ENCODE data around the gene PRG3. TPM values are rescaled to one million over a fixed set of nuclear protein-coding genes. Genes with fewer than 3 reads are reported as not detected.
A peak's percentile ranks its signal among the peaks of the same experiment; 100 is the strongest.

The PRG3 gene
- total RNA-seq, 1 experiment from 2014 or later: not detected

DNA sequence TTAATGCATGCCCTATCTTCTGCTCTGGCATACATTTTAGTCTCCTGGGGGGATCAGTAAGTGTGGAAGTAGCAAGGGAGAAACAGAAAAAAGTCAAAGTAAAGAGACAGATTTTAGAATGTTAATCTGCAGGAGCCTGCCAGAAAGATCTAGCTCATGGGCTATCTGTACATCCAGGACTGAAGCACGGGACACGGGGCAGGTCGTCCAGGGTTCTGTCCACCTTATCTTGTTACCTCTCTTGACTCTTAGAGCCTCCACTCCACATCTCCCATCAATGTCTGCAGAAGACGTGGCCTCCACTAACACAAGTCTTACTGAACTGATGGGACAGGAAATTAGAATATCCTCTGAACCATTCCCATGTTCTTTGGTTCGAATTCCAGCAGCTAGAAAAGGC lies 47.7 kb upstream of the PRG3 start (continued):
- TF ChIP-seq, protein P1, sequence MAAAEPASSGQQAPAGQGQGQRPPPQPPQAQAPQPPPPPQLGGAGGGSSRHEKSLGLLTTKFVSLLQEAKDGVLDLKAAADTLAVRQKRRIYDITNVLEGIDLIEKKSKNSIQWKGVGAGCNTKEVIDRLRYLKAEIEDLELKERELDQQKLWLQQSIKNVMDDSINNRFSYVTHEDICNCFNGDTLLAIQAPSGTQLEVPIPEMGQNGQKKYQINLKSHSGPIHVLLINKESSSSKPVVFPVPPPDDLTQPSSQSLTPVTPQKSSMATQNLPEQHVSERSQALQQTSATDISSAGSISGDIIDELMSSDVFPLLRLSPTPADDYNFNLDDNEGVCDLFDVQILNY (CRISPR knock-in tag; IDR thresholded peaks at IDR 0.05): no peak

DNA sequence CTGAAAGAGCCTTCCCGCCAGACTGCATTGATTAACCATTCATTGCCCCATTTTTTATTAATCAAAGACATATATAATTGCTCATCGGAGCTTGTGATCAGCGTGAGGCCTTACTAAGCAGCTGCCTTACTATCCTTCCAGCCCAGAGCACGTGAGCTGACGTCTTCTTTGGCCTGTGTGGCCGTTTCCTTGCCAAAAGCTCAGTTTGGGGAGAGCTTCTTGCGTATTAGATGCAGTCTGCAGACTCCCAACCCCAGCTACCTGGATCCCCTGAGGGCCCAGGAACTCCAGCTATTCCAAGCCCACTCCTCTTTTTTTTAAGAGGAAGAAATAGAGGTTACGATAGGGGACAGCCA lies 46.8 kb upstream of the PRG3 start:
- CTCF ChIA-PET: interaction anchor here (0.7 to 4.2 kb wide), 4 partner anchors 30 to 82 kb away, joined by 3 to 26 read pairs (median 6); no protein-coding TSS in a partner anchor
- ATAC-seq: no peak
- no peak for DNase-seq (ENCODE audit: low spot score)
- peaks cover 38% of the 10 kb centered on the region for H3K27me3 Mint-ChIP-seq (ENCODE audit: low read depth)
- POLR2A ChIA-PET: no interaction called here
- H3K4me1 Mint-ChIP-seq: peaks cover 29% of the 10 kb centered on the region
- peaks cover 14% of the 10 kb centered on the region for H3K36me3 Mint-ChIP-seq
- no peak overlapping the region for H3K27ac Mint-ChIP-seq
- TF ChIP-seq, protein P2, sequence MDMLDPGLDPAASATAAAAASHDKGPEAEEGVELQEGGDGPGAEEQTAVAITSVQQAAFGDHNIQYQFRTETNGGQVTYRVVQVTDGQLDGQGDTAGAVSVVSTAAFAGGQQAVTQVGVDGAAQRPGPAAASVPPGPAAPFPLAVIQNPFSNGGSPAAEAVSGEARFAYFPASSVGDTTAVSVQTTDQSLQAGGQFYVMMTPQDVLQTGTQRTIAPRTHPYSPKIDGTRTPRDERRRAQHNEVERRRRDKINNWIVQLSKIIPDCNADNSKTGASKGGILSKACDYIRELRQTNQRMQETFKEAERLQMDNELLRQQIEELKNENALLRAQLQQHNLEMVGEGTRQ (CRISPR knock-in tag; IDR thresholded peaks at IDR 0.05): no peak
- TF ChIP-seq, protein P3, sequence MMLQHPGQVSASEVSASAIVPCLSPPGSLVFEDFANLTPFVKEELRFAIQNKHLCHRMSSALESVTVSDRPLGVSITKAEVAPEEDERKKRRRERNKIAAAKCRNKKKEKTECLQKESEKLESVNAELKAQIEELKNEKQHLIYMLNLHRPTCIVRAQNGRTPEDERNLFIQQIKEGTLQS (CRISPR knock-in tag; conservative IDR thresholded peaks at IDR 0.05): no peak
- TF ChIP-seq, protein P4, sequence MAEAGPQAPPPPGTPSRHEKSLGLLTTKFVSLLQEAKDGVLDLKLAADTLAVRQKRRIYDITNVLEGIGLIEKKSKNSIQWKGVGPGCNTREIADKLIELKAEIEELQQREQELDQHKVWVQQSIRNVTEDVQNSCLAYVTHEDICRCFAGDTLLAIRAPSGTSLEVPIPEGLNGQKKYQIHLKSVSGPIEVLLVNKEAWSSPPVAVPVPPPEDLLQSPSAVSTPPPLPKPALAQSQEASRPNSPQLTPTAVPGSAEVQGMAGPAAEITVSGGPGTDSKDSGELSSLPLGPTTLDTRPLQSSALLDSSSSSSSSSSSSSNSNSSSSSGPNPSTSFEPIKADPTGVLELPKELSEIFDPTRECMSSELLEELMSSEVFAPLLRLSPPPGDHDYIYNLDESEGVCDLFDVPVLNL (CRISPR knock-in tag; IDR thresholded peaks at IDR 0.05; ENCODE audit: borderline replicate concordance, low read depth): no peak
- TF ChIP-seq GRHL2 (CRISPR knock-in tag; IDR thresholded peaks at IDR 0.05; ENCODE audit: insufficient replicate concordance, severe bottlenecking): no peak
- TF ChIP-seq, protein P5, sequence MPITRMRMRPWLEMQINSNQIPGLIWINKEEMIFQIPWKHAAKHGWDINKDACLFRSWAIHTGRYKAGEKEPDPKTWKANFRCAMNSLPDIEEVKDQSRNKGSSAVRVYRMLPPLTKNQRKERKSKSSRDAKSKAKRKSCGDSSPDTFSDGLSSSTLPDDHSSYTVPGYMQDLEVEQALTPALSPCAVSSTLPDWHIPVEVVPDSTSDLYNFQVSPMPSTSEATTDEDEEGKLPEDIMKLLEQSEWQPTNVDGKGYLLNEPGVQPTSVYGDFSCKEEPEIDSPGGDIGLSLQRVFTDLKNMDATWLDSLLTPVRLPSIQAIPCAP (CRISPR knock-in tag; IDR thresholded peaks at IDR 0.05): no peak
- TF ChIP-seq PRRX2 (CRISPR knock-in tag; IDR thresholded peaks at IDR 0.05): no peak
- no peak for TF ChIP-seq ZNF671 (CRISPR knock-in tag; IDR thresholded peaks at IDR 0.05)
- no peak for TF ChIP-seq OVOL2 (CRISPR knock-in tag; IDR thresholded peaks at IDR 0.05; ENCODE audit: borderline replicate concordance)
- no peak for TF ChIP-seq ESRRA (CRISPR knock-in tag; IDR thresholded peaks at IDR 0.05; ENCODE audit: borderline replicate concordance)
- TF ChIP-seq, protein P6, sequence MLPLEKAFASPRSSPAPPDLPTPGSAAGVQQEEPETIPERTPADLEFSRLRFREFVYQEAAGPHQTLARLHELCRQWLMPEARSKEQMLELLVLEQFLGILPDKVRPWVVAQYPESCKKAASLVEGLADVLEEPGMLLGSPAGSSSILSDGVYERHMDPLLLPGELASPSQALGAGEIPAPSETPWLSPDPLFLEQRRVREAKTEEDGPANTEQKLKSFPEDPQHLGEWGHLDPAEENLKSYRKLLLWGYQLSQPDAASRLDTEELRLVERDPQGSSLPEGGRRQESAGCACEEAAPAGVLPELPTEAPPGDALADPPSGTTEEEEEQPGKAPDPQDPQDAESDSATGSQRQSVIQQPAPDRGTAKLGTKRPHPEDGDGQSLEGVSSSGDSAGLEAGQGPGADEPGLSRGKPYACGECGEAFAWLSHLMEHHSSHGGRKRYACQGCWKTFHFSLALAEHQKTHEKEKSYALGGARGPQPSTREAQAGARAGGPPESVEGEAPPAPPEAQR (CRISPR knock-in tag; IDR thresholded peaks at IDR 0.05): no peak
- no peak for TF ChIP-seq RORB (CRISPR knock-in tag; IDR thresholded peaks at IDR 0.05)
- TF ChIP-seq, protein P7, sequence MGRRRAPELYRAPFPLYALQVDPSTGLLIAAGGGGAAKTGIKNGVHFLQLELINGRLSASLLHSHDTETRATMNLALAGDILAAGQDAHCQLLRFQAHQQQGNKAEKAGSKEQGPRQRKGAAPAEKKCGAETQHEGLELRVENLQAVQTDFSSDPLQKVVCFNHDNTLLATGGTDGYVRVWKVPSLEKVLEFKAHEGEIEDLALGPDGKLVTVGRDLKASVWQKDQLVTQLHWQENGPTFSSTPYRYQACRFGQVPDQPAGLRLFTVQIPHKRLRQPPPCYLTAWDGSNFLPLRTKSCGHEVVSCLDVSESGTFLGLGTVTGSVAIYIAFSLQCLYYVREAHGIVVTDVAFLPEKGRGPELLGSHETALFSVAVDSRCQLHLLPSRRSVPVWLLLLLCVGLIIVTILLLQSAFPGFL (CRISPR knock-in tag; IDR thresholded peaks at IDR 0.05; ENCODE audit: borderline replicate concordance): no peak
- TF ChIP-seq ZNF121 (CRISPR knock-in tag; IDR thresholded peaks at IDR 0.05): no peak
- TF ChIP-seq NFYB (CRISPR knock-in tag; conservative IDR thresholded peaks at IDR 0.05; ENCODE audit: low read depth): no peak
- TF ChIP-seq ZBTB21 (CRISPR knock-in tag; IDR thresholded peaks at IDR 0.05; ENCODE audit: borderline replicate concordance): no peak
- TF ChIP-seq, protein P8, sequence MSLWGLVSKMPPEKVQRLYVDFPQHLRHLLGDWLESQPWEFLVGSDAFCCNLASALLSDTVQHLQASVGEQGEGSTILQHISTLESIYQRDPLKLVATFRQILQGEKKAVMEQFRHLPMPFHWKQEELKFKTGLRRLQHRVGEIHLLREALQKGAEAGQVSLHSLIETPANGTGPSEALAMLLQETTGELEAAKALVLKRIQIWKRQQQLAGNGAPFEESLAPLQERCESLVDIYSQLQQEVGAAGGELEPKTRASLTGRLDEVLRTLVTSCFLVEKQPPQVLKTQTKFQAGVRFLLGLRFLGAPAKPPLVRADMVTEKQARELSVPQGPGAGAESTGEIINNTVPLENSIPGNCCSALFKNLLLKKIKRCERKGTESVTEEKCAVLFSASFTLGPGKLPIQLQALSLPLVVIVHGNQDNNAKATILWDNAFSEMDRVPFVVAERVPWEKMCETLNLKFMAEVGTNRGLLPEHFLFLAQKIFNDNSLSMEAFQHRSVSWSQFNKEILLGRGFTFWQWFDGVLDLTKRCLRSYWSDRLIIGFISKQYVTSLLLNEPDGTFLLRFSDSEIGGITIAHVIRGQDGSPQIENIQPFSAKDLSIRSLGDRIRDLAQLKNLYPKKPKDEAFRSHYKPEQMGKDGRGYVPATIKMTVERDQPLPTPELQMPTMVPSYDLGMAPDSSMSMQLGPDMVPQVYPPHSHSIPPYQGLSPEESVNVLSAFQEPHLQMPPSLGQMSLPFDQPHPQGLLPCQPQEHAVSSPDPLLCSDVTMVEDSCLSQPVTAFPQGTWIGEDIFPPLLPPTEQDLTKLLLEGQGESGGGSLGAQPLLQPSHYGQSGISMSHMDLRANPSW (CRISPR knock-in tag; conservative IDR thresholded peaks at IDR 0.05; ENCODE audit: low read depth): no peak
- TF ChIP-seq, protein P9, sequence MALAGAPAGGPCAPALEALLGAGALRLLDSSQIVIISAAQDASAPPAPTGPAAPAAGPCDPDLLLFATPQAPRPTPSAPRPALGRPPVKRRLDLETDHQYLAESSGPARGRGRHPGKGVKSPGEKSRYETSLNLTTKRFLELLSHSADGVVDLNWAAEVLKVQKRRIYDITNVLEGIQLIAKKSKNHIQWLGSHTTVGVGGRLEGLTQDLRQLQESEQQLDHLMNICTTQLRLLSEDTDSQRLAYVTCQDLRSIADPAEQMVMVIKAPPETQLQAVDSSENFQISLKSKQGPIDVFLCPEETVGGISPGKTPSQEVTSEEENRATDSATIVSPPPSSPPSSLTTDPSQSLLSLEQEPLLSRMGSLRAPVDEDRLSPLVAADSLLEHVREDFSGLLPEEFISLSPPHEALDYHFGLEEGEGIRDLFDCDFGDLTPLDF (CRISPR knock-in tag; IDR thresholded peaks at IDR 0.05): no peak
- TF ChIP-seq CBFB (CRISPR knock-in tag; IDR thresholded peaks at IDR 0.05; ENCODE audit: low read depth): no peak
- TF ChIP-seq, protein P10, sequence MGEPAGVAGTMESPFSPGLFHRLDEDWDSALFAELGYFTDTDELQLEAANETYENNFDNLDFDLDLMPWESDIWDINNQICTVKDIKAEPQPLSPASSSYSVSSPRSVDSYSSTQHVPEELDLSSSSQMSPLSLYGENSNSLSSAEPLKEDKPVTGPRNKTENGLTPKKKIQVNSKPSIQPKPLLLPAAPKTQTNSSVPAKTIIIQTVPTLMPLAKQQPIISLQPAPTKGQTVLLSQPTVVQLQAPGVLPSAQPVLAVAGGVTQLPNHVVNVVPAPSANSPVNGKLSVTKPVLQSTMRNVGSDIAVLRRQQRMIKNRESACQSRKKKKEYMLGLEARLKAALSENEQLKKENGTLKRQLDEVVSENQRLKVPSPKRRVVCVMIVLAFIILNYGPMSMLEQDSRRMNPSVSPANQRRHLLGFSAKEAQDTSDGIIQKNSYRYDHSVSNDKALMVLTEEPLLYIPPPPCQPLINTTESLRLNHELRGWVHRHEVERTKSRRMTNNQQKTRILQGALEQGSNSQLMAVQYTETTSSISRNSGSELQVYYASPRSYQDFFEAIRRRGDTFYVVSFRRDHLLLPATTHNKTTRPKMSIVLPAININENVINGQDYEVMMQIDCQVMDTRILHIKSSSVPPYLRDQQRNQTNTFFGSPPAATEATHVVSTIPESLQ (CRISPR knock-in tag; IDR thresholded peaks at IDR 0.05): no peak
- TF ChIP-seq ZNF232 (CRISPR knock-in tag; IDR thresholded peaks at IDR 0.05): no peak
- no peaks in the 10 kb centered on the region for H3K9me3 Mint-ChIP-seq
- H3K4me3 Mint-ChIP-seq: peak overlapping the region; percentile 72

All from WTC11 (cell line).